ENCODE measurements around the gene MAP1S.

Gene MAP1S

DNA sequence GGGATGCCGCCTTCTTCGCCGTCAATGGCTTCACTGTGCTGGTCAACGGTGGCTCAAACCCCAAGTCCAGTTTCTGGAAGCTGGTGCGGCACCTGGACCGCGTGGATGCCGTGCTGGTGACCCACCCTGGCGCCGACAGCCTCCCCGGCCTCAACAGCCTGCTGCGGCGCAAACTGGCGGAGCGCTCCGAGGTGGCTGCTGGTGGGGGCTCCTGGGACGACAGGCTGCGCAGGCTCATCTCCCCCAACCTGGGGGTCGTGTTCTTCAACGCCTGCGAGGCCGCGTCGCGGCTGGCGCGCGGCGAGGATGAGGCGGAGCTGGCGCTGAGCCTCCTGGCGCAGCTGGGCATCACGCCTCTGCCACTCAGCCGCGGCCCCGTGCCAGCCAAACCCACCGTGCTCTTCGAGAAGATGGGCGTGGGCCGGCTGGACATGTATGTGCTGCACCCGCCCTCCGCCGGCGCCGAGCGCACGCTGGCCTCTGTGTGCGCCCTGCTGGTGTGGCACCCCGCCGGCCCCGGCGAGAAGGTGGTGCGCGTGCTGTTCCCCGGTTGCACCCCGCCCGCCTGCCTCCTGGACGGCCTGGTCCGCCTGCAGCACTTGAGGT is 7.0 kb downstream of the MAP1S start:
- Histone ChIP-seq H3K4me3 (ENCODE audit: low read length) (no peak overlapping the region), H3K9me3 (replicated peaks; ENCODE audit: low read length) (no peaks in the 10 kb centered on the region), H3K36me3 (ENCODE audit: insufficient read depth, low read length) (peaks cover 61% of the 10 kb centered on the region), H3K27me3 (ENCODE audit: control insufficient read depth, insufficient read depth, low read length) (no peaks in the 10 kb centered on the region), H3K4me2 (ENCODE audit: low read length) (no peak overlapping the region), H3K4me1 (ENCODE audit: control insufficient read depth, insufficient read depth, low read length) (peaks cover 11% of the 10 kb centered on the region), H3K9ac (ENCODE audit: low read depth, low read length) (no peak overlapping the region)

DNA sequence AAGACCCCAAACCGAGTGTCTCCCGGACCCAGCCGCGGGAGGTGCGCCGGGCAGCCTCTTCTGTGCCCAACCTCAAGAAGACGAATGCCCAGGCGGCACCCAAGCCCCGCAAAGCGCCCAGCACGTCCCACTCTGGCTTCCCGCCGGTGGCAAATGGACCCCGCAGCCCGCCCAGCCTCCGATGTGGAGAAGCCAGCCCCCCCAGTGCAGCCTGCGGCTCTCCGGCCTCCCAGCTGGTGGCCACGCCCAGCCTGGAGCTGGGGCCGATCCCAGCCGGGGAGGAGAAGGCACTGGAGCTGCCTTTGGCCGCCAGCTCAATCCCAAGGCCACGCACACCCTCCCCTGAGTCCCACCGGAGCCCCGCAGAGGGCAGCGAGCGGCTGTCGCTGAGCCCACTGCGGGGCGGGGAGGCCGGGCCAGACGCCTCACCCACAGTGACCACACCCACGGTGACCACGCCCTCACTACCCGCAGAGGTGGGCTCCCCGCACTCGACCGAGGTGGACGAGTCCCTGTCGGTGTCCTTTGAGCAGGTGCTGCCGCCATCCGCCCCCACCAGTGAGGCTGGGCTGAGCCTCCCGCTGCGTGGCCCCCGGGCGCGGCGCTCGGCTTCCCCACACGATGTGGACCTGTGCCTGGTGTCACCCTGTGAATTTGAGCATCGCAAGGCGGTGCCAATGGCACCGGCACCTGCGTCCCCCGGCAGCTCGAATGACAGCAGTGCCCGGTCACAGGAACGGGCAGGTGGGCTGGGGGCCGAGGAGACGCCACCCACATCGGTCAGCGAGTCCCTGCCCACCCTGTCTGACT is 7.9 kb downstream of the MAP1S start:
- H3K36me3 ChIP-seq (ENCODE audit: insufficient read depth, low read length) = peaks cover 64% of the 10 kb centered on the region
- H3K4me2 ChIP-seq (ENCODE audit: low read length) = no peak overlapping the region
- no peak overlapping the region for H3K9ac ChIP-seq (ENCODE audit: low read depth, low read length)
- H3K27me3 ChIP-seq (ENCODE audit: control insufficient read depth, insufficient read depth, low read length) = no peaks in the 10 kb centered on the region
- H3K4me1 ChIP-seq (ENCODE audit: control insufficient read depth, insufficient read depth, low read length) = peaks cover 2% of the 10 kb centered on the region
- H3K9me3 ChIP-seq (replicated peaks; ENCODE audit: low read length) = no peaks in the 10 kb centered on the region
- H3K4me3 ChIP-seq (ENCODE audit: low read length) = no peak overlapping the region

DNA sequence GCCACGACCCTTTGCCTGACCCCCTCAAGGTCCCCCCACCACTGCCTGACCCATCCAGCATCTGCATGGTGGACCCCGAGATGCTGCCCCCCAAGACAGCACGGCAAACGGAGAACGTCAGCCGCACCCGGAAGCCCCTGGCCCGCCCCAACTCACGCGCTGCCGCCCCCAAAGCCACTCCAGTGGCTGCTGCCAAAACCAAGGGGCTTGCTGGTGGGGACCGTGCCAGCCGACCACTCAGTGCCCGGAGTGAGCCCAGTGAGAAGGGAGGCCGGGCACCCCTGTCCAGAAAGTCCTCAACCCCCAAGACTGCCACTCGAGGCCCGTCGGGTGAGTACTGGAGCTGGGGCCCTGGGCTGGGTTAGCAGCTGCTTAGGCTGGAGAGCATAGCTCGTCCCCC is 8.6 kb downstream of the MAP1S start:
- no peak overlapping the region for H3K9ac ChIP-seq (ENCODE audit: low read depth, low read length)
- H3K4me1 ChIP-seq (ENCODE audit: control insufficient read depth, insufficient read depth, low read length) = peaks cover 5% of the 10 kb centered on the region
- H3K27me3 ChIP-seq (ENCODE audit: control insufficient read depth, insufficient read depth, low read length) = no peaks in the 10 kb centered on the region
- H3K9me3 ChIP-seq (replicated peaks; ENCODE audit: low read length) = no peaks in the 10 kb centered on the region
- H3K4me2 ChIP-seq (ENCODE audit: low read length) = no peak overlapping the region
- H3K4me3 ChIP-seq (ENCODE audit: low read length) = no peak overlapping the region
- peaks cover 62% of the 10 kb centered on the region for H3K36me3 ChIP-seq (ENCODE audit: insufficient read depth, low read length)

DNA sequence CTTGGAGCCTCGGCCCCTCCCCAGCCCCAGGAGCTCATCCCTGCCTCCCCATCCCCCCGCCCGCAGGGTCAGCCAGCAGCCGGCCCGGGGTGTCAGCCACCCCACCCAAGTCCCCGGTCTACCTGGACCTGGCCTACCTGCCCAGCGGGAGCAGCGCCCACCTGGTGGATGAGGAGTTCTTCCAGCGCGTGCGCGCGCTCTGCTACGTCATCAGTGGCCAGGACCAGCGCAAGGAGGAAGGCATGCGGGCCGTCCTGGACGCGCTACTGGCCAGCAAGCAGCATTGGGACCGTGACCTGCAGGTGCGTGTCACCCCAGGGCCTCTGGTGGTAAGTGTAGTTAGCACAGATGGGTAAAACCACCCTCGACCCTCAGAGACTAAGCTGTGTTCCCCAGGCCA is 13.8 kb downstream of the MAP1S start:
- no peak overlapping the region for H3K9ac ChIP-seq (ENCODE audit: low read depth, low read length)
- no peaks in the 10 kb centered on the region for H3K27me3 ChIP-seq (ENCODE audit: control insufficient read depth, insufficient read depth, low read length)
- no peak overlapping the region for H3K4me2 ChIP-seq (ENCODE audit: low read length)
- no peaks in the 10 kb centered on the region for H3K9me3 ChIP-seq (replicated peaks; ENCODE audit: low read length)
- peaks cover 5% of the 10 kb centered on the region for H3K4me1 ChIP-seq (ENCODE audit: control insufficient read depth, insufficient read depth, low read length)
- no peak overlapping the region for H3K4me3 ChIP-seq (ENCODE audit: low read length)
- H3K36me3 ChIP-seq (ENCODE audit: insufficient read depth, low read length) = peaks cover 44% of the 10 kb centered on the region

DNA sequence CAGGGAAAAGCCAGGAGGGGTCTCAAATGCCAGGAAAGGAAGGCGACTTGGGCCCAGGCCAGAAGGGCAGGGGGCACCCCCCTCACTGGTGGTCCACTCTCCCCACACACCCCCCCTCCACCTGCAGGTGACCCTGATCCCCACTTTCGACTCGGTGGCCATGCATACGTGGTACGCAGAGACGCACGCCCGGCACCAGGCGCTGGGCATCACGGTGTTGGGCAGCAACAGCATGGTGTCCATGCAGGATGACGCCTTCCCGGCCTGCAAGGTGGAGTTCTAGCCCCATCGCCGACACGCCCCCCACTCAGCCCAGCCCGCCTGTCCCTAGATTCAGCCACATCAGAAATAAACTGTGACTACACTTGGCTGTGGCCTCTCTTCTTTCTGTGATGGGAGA is 14.9 kb downstream of the MAP1S start:
- no peak overlapping the region for H3K4me3 ChIP-seq (ENCODE audit: low read length)
- no peaks in the 10 kb centered on the region for H3K9me3 ChIP-seq (replicated peaks; ENCODE audit: low read length)
- peaks cover 7% of the 10 kb centered on the region for H3K4me1 ChIP-seq (ENCODE audit: control insufficient read depth, insufficient read depth, low read length)
- H3K27me3 ChIP-seq (ENCODE audit: control insufficient read depth, insufficient read depth, low read length) = no peaks in the 10 kb centered on the region
- no peak overlapping the region for H3K9ac ChIP-seq (ENCODE audit: low read depth, low read length)
- no peak overlapping the region for H3K4me2 ChIP-seq (ENCODE audit: low read length)
- peaks cover 39% of the 10 kb centered on the region for H3K36me3 ChIP-seq (ENCODE audit: insufficient read depth, low read length)

DNA sequence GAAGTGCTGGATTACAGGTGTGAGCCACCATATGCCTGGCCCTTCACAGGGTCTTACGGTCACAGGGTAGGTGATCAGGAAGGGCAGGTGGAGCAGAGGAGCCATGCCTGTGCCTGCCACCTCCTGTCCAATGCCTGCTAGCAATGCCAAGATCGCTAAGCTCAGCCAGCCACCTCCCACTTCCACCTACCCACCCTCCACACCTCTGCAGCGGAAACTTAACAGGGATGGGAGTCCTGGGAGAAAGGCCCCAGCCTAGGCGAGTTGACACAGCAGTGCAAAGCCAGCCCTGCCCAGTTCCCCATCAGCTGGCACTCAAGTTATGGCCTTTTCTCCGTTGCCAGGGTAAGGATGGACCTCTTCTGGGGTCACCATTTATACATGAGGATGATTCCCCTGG is 16.1 kb downstream of the MAP1S start:
- H3K36me3 ChIP-seq (ENCODE audit: insufficient read depth, low read length) = peaks cover 29% of the 10 kb centered on the region

DNA sequence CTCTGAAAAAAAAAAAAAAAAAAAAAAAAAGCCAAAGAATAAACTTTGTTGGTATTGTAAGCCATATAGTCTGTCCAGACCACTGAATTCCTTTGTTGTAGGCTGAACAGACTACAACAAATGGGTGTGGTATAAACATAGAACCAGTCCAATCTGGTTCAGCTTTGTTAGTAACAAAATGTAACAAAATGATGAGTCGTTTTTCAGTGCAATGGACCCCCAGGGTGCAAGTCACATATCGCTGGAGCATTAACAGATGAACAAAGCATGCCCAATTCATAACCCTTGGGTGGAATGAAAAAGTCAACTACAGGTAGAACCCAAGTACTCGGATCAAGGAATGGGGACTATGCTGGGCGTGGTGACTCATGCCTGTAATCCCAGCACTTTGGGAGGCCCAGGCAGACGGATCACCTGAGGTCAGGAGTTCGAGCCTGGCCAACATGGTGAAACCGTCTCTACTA is 18.4 kb downstream of the MAP1S start:
- Histone ChIP-seq H3K4me1 (ENCODE audit: control insufficient read depth, insufficient read depth, low read length) (peaks cover 7% of the 10 kb centered on the region), H3K4me3 (ENCODE audit: low read length) (no peak overlapping the region), H3K27me3 (ENCODE audit: control insufficient read depth, insufficient read depth, low read length) (no peaks in the 10 kb centered on the region), H3K4me2 (ENCODE audit: low read length) (no peak overlapping the region), H3K9ac (ENCODE audit: low read depth, low read length) (no peak overlapping the region), H3K36me3 (ENCODE audit: insufficient read depth, low read length) (peaks cover 21% of the 10 kb centered on the region), H3K9me3 (replicated peaks; ENCODE audit: low read length) (no peaks in the 10 kb centered on the region)

More for the DNA sequence above, 16.1 kb downstream of the MAP1S start:
- Histone ChIP-seq H3K9ac (ENCODE audit: low read depth, low read length) (no peak overlapping the region), H3K4me3 (ENCODE audit: low read length) (no peak overlapping the region), H3K9me3 (replicated peaks; ENCODE audit: low read length) (no peaks in the 10 kb centered on the region), H3K4me1 (ENCODE audit: control insufficient read depth, insufficient read depth, low read length) (peaks cover 12% of the 10 kb centered on the region), H3K27me3 (ENCODE audit: control insufficient read depth, insufficient read depth, low read length) (no peaks in the 10 kb centered on the region), H3K4me2 (ENCODE audit: low read length) (no peak overlapping the region)

DNA sequence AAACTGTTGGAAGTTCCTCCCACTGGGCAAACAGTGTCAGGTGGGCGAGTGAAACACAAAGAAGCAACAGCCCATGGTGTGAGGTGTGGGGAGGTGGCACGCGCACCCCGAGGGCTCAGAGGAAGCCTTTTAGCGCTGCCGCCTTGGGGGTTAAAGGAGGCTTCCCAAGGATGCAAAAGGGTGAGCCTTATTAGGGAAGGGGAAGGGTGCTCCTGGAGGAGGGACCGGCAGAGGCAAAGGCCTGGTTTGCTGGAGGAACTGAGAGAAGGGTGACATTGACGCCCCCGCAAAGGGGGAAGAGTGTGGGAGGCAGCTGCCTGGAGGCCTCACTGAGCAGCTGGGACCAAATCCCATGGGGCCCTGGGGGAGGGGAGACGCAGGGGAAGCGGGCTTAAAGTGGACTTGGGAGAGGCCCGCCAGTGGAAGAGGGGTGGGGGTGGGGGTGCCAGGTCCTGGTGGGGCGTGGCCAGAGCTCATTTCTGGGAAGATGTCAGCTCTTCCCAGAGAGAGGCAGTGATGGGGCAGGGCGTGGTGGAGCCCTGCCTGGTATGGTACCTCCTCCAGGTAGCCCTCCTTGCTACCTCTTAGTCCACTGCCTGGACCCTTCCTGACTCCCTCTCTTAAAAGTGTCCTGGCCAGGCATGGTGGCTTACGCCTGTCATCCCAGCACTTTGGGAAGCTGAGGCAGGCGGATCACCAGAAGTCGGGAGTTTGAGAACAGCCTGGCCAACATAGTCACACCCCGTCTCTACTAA is 20.0 kb downstream of the MAP1S start:
- Histone ChIP-seq H3K36me3 (ENCODE audit: insufficient read depth, low read length) (peaks cover 10% of the 10 kb centered on the region), H3K4me1 (ENCODE audit: control insufficient read depth, insufficient read depth, low read length) (peaks cover 7% of the 10 kb centered on the region), H3K4me3 (ENCODE audit: low read length) (no peak overlapping the region), H3K4me2 (ENCODE audit: low read length) (peak overlapping the region; percentile 31), H3K27me3 (ENCODE audit: control insufficient read depth, insufficient read depth, low read length) (no peaks in the 10 kb centered on the region), H3K9ac (ENCODE audit: low read depth, low read length) (no peak overlapping the region), H3K9me3 (replicated peaks; ENCODE audit: low read length) (no peaks in the 10 kb centered on the region)

DNA sequence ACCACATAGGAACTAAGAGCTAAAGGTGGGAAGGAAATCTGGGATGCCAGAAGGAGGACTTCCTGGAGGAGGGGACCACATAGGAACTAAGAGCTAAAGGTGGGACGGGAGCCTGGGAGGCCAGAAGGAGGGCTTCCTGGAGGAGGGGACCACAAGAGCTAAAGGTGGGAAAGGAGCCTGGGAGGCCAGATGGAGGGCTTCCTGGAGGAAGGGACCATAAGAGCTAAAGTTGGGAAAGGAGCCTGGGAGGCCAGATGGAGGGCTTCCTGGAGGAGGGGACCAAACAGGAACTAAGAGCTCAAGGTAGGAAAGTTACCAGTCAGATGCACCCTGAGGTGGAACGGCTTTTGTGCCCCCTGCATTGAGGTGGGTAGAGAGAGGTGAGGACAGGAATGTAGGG is 22.2 kb downstream of the MAP1S start:
- Histone ChIP-seq H3K4me3 (ENCODE audit: low read length) (no peak overlapping the region), H3K9ac (ENCODE audit: low read depth, low read length) (no peak overlapping the region), H3K27me3 (ENCODE audit: control insufficient read depth, insufficient read depth, low read length) (no peaks in the 10 kb centered on the region), H3K4me2 (ENCODE audit: low read length) (no peak overlapping the region), H3K9me3 (replicated peaks; ENCODE audit: low read length) (no peaks in the 10 kb centered on the region), H3K4me1 (ENCODE audit: control insufficient read depth, insufficient read depth, low read length) (peaks cover 7% of the 10 kb centered on the region), H3K36me3 (ENCODE audit: insufficient read depth, low read length) (no peaks in the 10 kb centered on the region)

DNA sequence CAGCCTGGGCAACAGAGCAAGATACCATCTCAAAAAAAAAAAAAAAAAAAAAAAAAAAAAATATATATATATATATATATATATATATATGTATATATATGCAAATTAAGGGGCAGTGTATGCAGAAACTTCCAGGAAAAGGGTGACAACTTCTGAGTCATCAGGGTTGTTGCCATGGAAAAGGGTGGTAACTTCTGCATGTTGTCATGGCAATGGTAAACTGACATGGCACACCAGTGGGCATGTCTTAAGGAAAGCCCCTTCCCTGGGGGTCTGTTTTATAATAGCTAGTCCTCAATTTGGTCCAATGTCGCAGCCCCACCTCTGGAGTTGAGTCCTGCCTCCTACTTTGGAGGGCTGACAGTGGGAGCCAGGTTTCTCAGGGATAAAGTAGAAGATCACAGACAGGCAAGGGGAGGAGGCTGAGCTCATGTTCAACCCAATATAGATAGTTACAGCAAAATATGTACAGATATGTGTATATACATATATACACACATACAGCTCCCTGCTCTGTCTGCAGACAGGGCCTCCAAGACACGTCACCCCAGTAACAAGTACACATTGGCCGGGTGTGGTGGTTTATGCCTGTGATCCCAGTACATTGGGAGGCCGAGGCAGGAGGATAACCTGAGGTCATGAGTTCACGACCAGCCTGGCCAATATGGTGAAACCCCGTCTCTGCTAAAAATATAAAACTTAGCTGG is 24.7 kb downstream of the MAP1S start:
- Histone ChIP-seq H3K36me3 (ENCODE audit: insufficient read depth, low read length) (no peaks in the 10 kb centered on the region), H3K9ac (ENCODE audit: low read depth, low read length) (no peak overlapping the region), H3K4me2 (ENCODE audit: low read length) (no peak overlapping the region), H3K4me3 (ENCODE audit: low read length) (no peak overlapping the region), H3K9me3 (replicated peaks; ENCODE audit: low read length) (no peaks in the 10 kb centered on the region), H3K4me1 (ENCODE audit: control insufficient read depth, insufficient read depth, low read length) (peaks cover 10% of the 10 kb centered on the region), H3K27me3 (ENCODE audit: control insufficient read depth, insufficient read depth, low read length) (peaks cover 5% of the 10 kb centered on the region)
